Pons (tissue), 1 donor: ENCODE measurements around the gene LGALS12.
A peak's percentile ranks its signal among the peaks of the same experiment; 100 is the strongest.

ENCODE experiments used
- DNase-seq: peaks from one replicate; pipeline ENCODE4 v3.0.0-alpha.2; 2016; ENCODE audit warnings: low spot score

Gene LGALS12, protein sequence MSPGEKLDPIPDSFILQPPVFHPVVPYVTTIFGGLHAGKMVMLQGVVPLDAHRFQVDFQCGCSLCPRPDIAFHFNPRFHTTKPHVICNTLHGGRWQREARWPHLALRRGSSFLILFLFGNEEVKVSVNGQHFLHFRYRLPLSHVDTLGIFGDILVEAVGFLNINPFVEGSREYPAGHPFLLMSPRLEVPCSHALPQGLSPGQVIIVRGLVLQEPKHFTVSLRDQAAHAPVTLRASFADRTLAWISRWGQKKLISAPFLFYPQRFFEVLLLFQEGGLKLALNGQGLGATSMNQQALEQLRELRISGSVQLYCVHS

DNA sequence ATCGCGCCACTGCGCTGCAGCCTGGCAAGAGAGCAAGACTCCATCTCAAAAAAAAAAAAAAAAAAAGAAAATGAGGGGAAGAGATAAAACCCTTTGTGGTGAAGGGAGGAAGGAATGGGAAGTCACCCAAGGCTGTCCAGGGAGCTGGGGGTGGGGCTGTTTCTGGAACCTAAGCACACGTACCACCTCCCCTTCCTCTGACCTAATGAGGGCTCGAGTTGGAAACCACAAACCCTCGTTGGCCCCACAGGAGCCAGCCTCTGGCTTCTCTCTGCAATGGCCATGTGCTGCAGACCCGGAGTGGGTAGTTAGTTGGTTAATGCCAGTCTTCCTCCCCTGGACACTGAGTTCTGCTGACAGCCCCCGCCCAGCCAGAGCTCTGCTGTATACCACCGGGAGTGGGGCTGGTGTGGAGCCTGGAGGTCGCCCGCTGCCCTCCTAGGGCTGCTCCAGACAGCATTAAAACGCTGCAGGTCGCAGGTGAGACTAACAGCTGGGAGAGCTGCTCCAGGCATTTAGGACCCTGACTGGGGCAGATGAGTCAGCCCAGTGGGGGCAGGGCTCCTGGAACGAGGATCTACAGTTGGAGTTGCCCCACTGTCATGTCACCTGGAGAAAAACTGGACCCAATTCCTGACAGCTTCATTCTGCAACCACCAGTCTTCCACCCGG, at the start of gene LGALS12:
TSS of gene LGALS12 (plus strand) at position 228 of the 672 bp plus-strand sequence. CDS start at position 603, 375 bp downstream.
- no peak for DNase-seq

DNA sequence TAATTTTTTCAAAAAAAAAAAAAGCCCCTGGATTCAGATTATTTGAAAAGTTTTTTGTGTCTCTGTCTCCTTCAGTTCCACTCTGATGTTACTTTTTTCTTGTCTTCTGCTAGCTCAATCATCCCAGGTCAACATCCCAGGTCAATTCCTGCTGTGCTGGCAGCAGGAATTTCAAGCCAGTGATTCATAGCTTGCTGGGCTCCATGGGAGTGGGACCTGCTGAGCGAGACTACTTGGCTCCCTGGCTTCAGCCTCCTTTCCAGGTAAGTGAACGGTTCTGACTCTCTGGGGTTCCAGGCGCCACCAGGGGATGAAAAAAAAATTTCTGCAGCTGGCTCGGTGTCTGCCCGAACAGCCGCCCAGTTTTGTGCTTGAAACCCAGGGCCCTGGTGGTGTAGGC, 46.3 kb upstream of the LGALS12 start:
- no peak for DNase-seq

DNA sequence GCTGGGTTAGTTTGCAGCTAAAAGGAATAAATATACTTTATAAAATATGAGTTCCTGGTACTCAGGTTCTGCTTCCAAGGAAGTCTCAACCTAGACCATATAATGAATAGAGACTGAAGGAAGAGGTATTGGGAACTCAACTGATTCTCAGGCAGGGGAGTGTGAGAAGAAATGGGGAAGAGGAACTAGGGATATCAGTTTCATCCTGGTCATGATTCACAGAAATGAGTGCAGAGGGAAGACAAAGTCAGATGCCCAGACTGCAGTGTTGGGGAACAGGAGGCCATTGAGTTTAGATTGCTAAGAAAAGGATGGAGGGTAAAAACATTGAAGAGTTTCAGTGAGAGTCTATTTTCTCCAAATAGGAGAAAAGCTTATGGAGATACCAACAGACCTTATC, 43.7 kb upstream of the LGALS12 start:
- peak; percentile 37 for DNase-seq

DNA sequence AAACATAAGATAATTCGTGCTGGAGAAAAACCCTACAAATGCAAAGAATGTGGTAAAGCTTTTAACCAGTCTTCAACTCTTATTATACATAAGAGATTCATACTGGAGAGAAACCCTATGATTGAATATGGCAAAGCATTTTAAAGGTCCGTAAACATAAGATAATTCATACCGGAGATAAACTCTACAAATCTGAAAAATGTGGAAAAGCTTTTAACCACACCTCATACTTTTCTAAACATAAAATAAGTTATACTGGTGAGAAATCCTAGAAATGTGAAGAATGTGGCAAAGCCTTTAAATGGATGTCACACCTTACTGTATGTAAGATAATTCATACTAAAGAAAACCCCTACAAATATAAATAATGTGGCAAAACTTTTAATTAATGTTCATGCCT, 35.6 kb upstream of the LGALS12 start:
- DNase-seq = no peak

DNA sequence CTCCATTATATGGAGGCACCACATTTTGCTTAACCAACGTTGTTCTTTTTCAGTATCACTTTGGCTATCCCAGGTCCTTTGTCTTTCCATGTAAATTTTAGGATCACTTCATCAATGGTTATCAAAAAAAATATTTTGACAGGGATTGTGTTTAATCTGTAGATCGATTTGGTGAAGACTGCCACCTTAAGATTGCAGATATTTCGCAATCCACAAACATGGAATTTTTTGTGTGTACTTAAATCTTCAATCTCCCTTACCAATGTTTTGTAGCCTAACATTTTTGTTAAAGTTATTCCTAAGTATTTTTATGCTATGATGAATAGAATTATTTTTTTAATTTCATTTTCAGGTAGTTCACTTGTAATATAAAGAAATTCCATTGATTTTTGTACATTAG, 33.5 kb upstream of the LGALS12 start:
- DNase-seq = no peak

DNA sequence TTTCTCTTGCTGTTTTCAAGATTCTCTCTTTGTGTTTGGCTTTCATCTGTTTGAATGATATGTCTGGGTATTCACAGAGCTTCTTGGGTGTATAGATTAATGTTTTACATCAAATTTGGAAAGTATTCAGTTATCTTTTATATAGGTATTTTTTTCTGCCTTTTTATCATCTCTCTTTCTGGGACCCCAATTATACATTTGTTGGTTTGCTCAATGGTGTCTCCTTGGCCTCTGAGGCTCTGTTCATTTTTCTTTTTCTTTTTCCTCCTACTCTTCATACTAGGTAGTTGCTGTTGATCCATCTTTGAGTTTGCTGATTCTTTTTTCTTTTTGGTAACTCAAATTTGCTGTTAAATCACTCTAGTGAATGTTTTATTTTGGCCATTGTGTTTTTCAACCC, 29.3 kb upstream of the LGALS12 start:
- no peak for DNase-seq

DNA sequence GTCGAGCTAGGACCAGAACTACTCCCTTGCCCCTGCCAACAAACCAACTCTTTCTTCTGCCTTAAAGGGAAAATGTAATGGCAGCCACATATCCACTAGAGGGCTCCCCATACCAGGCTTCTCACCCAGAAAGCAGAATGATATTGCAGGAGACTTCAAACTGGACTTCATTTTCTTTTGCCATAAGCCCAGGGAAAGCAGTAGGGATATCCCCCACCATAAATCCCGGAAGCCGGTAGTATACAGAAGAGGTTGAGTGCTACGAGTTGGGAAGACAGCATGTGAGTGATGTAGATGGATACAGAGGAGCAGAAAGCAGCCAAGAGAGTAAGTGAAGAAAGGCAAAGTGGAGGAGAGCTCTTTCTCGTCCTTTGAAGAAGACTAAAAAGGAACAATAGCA, 27.0 kb upstream of the LGALS12 start:
- peak; percentile 93 for DNase-seq

DNA sequence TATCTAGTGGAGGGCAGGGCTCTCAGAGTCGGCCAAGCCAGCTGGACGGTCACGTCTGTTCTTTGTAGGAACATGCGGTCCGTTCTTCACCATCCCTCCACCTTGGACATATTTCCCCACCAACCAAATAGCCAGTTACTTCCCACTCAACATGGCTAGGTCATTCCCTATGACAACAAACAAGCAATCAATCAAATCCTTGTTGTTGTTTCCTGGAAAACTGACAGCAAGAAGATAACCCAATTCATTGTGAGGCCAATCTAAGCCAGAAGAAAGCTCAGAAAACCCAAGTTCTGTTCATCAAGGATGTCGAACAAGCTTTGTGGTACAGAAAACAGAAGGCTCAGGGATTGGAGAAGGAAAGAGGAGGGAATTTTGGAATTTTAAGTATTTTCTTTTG, 25.8 kb upstream of the LGALS12 start:
- peak; percentile 21 for DNase-seq

DNA sequence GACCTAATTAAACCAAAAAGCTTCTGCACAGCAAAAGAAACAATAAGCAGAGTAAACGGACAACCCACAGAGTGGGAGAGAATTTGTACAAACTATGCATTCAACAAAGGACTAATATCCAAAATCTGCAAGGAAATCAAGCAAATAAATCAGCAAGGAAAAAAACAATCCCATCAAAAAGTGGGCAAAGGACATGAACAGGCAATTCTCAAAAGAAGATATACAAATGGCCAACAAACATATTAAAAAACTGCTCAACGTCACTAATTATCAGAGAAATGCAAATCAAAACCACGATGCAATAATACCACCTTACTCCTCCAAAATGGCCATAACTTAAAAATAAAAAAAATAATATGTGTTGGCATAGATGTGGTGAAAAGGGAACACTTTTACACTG, 20.1 kb upstream of the LGALS12 start:
- no peak for DNase-seq

DNA sequence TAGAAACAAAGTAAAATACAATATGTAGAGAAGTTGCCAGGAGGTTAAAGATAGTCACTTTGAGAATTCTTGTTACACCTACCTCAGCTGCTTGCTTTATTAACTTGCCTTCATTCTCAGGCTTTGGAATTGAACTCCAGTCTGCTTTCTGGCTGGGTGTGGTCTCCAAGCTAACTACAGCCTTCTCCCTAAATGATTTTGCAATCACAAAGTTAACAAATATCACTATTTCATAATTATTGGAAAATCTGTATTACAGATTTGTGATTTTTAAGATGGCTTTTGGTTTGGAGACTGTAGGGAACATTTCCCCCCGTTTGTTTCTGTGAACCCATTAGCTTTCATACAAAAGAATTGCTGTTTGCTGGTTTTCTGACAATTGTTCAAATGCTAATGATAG, 17.1 kb upstream of the LGALS12 start:
- no peak for DNase-seq

DNA sequence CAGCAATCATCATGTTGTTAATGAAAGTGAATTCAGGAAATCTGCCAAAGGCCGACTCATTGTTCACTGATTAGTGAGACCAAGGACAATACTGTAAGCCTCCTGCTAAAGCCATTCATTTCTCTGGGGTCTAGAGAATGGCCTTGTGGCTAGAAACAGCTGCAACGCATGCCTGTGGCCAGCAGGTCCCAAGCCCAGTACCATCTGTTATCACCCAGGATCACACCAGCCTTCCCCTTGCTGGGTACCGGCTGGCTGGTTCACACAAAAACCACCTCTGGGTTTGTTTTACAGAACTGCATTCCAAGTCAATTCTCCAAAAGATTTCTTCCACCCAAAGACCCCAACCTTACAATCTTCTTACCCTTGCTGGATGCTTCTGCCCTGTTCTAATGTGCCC, 16.0 kb upstream of the LGALS12 start:
- peak; percentile 71 for DNase-seq

DNA sequence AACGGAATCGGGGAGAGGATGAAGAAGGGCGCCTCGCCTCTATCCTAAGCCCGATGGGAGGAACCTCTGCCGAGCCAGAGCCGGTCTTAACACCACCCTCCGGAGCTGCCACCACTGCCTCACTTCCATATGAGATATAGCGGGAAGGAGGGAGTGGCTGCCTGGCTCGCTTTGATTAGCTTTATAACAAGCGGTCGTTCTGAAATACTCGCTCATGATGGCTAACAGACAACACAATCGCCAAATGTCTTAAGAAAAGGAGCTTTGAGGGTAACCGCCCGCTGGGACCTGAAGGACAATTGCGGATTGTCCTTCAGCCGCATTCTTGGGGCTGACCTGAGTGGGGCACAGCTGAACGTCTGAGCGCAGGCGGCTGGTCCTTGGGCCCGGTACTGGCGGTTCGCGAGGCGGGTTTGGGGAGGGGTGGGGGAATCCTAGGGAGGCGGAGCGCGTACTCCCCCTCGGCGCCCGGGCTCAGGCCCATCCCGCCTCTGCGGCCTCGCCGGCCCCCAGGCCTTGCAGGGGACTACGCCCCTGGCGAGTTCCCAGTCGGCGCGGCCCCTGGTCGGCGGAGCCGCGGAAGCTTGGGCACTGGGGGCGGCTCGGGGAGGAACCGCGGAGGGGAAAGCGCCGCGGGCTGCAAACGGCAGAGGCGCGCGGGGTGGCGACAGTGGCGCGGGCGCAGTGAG, 15.2 kb upstream of the LGALS12 start, which contains the start of gene PLAAT5:
TSS of gene PLAAT5 (minus strand) at position 617 of the 689 bp plus-strand sequence. CDS start at position 484, 133 bp downstream.
- no peak for DNase-seq

DNA sequence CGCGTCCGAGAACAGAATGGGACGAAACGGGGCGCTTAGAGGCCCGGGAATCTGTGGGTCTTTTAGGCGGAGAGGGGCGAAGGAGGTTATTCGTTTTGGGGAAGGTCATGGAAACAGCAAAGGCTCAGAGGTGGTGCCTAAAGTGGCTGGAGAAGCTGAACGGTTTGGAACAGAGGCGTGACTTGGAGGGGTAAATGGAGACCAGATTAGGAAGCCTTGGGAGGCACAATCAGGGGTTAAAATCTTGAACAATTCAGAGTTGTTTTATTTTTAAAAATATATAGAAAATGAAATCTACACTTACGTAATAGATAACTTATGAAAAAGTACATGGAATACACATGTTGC, 14.7 kb upstream of the LGALS12 start:
- DNase-seq = no peak

DNA sequence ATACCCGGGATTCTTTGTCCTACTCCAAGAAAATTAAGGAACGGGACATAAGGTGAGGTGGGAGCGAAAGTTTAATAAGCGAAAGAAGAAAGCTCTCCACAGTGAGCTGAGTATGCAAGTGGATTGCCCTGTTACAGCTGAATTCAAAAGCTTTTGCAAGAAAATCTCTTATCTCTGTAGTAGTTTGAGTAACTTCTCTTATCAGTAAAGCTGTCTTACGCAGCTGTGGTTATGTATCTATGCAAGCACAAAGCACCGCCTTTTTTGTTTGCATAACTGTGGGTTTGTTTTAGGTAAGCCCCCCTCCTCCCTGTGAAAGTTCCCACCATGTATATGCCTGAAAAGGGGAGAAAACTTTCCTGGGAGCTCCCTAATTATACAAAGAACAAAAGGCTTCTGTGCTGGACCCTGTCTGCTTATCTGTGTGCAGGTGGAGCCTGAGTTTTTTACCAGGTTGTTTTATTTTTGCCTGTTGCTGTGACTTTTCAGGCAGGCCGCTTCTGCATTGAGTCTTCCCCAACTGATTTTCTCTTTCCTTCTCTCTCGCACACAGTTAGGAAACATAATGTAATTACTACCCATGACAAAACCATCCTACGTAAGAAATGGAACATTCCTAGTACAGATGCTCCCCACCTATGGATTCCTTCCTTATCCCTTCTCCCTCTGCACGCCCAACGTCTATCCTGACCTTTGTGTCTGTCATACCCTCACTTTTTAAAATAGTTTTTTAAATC, 14.1 kb upstream of the LGALS12 start:
- DNase-seq = no peak

DNA sequence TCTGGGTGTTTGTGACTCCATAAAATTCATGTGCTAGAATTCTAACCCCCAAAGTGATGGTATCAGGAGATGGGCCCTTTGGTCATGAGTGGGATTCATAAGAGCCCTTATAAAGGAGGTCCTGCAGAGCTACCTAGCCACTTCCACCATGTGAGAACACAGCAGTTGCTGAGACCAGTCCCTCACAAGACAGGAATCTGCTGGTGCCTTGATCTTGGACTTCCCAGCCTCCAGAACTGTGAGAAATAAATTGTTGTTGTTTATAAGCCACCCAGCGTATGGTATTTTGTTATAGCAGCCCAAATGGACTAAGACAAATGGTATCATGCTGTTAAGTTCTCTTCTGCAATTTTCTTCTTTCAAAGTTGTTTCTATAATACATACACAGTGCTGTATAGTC, 13.4 kb upstream of the LGALS12 start:
- DNase-seq = no peak

DNA sequence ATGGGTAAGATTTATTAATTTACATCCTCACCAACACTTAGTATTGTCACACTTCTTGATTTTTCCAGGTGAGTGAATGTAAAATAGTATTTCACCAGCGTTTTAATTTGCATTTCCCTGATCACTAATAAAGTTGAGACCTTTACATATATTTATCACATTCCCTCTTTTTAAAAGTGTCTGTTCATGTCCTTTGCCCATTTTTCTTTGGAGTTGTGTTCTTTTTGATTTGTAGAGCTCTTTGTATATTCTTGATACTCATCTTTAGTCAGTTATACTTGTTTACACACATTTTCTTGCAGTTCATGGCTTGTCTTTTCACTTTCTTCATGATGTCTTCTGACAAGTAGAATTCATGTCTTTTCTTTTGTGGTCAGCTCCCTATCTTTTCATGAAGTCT, 12.8 kb upstream of the LGALS12 start:
- no peak for DNase-seq

DNA sequence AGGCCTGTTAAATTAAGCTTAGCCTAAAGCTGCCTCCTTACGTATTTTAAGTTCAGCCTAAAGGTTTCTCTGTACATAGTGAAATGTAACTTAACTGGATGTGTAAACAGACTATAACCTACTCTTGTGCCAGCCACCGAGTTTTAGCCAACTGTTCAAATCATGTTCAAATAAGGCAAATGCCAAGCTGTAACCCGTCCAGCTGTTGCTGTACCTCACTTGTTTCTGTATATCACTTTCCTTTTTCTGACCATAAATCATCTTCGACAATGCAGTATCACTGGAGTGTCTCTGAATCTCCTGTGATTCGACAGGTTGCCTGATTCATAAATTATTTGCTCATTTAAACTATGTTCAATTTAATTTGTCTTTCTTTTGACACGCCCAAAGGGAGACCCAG, 10.9 kb upstream of the LGALS12 start:
- no peak for DNase-seq

DNA sequence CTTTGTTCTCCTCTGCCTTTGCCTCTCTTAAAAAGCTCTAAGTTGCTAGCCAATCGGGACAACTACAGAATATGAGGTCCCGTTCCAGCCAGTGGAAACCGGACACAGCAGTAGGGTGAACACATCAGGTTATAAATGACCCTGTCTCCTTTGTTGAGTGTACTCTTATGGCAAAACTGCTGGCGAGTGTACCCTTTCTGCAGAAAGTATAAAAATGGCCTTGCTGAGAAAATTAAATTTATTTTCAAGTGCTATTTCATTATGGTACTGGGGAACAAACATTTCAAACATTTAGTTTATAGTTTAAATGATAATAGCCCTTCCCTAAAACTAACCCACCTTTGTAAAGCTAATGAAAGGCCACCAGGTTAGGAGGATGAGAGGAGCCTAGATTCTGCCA, 6.0 kb upstream of the LGALS12 start:
- DNase-seq = no peak

DNA sequence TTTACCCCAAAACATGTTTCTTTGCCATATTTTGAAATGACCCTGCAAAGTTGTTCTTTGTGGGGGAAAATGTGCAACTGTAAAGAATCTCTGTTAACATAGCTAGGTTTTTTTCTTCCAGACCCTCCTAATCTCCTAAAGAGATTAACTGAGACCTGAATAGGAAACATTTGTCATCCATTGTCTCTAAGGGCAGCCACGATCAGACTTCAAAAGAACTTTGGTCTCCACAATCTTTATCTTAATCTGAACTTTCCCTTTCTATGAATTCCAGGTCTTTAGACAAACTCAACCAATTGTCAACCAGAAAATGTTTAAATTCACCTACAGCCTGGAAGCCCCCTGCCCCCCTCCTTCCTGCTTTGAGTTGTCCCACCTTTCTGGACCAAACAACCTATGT, 4.6 kb upstream of the LGALS12 start:
- DNase-seq = no peak

DNA sequence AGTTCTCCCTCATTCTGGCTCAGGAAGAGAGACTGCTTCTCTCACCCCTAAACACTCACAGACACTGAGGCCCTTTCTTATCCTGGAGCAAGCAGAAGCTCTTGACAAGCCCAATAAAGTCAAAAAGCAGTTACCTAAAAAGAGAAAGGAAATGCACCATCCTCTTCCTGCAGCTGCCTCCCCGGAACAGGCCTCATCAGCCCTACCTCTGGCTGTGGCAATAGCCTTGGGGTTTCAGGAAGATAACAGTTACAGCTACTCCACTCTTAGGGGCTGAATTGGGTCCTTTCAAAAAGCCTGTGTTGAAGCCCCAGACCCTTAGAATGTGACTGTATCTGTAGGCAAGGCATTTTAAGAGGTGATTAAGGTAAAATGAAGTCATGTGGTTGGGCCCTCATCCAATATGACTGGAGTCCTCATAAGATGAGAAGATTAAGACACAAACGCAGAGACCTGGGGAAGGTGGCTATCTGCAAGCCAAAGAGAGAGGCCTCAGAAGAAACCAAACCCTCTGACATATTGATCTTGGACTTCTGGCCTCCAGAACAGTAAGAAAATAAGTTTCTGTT, 3.5 kb upstream of the LGALS12 start:
- no peak for DNase-seq

DNA sequence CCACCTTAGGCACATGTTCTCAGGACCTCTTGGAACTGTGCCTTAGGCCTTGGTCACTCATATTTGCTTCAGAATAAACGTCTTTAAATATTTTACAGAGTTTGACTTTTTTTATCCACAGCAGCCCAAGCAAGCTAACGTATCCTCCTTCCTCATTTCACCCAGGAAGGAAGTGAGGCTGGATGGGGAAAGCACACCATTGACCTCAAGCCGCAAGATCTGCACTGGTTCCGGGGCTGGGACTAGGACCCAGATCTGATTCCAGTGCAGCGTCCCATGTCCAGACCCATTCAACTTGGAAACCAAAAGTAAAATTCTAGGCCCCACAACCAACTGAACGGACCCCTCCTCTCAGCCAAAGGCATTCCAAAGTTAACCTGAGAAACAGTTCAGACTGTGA, 2.4 kb upstream of the LGALS12 start:
- no peak for DNase-seq

DNA sequence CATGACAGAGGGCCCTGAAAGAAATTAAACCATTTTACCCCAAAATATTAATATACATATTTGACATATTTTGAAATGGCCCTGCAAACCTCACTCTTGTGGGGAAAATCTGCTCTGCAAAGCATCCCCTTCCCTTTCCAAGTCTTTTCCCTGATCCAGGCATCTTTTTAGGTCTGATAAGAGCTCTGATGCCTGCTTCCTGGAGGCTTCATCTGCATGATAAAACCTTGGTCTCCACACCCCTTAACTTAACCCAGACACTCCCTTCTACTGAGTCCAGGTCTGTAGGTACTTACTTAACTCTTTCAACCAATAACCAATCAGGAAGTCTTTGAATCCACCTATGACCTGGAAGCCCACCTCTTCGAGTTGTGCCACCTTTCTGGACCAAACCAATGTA, 1.8 kb upstream of the LGALS12 start:
- no peak for DNase-seq
